GM12865 (cell line): ENCODE results near the gene RAB20.

Experiments
- DNase-seq: peaks from one replicate; pipeline ENCODE4 v3.0.0; 2010; ENCODE audit warnings: low read depth
- H3K4me3 ChIP-seq: 2 replicates; pipeline ENCODE4 v1.5.1; 2011; ENCODE audit warnings: mild to moderate bottlenecking, low read depth, low read length, control low read depth
- TF ChIP-seq, protein P1 (sequence below): IDR thresholded peaks from 2 replicates; pipeline ENCODE4 v1.5.1; 2011; ENCODE audit warnings: low read length, control low read depth, low read depth, inconsistent platforms; ENCODE audit not compliant: insufficient read depth; ENCODE audit errors: missing control alignments

The RAB20 gene

DNA sequence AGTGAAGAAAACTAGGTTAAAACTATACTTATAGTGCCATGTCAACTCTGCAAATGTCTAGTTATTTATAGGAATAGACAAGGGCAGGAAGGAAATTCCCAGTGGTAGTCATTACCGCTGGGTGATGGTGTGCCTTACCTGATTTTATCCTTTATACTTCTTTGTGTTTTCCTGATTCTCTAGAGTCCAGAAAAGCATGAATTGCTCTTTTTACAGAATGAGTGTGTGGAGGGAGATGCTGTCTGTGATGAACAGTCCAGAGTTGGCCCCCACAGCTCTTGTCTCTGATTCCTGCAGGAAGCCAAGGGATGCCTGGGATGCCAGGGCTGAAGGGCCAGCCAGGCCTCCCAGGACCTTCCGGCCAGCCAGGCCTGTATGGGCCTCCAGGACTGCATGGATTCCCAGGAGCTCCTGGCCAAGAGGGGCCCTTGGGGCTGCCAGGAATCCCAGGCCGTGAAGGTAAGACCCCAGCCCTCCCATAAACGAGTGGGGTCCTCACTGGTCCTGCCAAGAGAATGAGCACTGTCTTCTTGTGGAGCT is 83.7 kb downstream of the RAB20 start:
- TF ChIP-seq, protein P1, sequence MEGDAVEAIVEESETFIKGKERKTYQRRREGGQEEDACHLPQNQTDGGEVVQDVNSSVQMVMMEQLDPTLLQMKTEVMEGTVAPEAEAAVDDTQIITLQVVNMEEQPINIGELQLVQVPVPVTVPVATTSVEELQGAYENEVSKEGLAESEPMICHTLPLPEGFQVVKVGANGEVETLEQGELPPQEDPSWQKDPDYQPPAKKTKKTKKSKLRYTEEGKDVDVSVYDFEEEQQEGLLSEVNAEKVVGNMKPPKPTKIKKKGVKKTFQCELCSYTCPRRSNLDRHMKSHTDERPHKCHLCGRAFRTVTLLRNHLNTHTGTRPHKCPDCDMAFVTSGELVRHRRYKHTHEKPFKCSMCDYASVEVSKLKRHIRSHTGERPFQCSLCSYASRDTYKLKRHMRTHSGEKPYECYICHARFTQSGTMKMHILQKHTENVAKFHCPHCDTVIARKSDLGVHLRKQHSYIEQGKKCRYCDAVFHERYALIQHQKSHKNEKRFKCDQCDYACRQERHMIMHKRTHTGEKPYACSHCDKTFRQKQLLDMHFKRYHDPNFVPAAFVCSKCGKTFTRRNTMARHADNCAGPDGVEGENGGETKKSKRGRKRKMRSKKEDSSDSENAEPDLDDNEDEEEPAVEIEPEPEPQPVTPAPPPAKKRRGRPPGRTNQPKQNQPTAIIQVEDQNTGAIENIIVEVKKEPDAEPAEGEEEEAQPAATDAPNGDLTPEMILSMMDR, result no peak
- DNase-seq, result no peak
- no peak overlapping the region for H3K4me3 ChIP-seq

DNA sequence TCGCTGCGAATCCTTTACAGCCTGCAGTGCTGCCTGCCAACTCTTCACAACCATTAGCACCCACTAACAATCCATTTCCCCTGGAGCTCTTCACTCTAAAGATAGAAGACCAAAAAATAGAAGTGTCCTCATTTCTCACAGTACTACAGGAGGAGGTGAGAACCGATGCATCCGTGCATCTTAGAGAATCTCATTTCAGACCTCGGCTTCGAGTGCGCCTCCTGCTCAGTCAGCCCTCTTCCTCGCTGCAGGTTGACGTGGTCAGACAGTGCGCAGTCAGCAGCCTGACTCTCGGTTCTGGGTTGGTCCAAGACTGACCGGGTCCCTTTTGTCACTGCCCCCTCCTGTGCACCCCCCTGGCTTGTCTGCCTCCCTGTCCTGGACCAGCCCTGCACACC is 85.3 kb downstream of the RAB20 start:
- DNase-seq, result no peak
- TF ChIP-seq, protein P1, result no peak
- H3K4me3 ChIP-seq, result no peak overlapping the region

DNA sequence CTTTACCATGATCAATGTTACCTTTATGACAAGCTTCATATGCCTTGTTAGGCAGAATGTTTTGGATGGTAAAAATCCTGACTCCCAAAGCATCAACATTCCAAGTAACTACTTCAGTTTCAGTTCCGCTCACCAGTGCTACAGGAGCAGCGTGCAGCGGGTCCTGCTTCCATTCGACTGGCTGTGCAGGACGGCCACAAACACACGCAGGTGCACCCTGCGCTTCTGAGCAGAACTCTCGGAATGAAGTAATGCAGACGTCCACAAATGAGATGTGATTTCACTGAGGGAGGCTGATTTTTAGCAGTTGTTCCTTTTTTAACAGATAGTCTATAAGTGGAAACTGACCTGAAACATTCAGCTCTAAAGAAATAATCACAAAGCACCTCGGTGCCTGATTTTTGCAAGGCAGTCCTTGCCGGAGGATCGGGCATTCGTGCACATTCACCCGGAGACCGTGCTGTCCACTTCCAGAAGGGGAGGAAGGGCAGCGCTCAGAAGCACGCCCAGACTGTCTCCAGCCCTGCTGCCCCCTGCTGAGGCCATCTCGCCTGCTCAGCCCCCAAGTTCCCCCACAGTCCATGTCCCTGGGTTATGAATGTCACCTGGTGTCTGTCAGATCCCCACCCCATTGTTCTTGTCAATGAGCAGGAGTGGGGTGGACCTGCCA is 85.8 kb downstream of the RAB20 start:
- no peak overlapping the region for H3K4me3 ChIP-seq
- TF ChIP-seq, protein P1, result no peak
- DNase-seq, result no peak

DNA sequence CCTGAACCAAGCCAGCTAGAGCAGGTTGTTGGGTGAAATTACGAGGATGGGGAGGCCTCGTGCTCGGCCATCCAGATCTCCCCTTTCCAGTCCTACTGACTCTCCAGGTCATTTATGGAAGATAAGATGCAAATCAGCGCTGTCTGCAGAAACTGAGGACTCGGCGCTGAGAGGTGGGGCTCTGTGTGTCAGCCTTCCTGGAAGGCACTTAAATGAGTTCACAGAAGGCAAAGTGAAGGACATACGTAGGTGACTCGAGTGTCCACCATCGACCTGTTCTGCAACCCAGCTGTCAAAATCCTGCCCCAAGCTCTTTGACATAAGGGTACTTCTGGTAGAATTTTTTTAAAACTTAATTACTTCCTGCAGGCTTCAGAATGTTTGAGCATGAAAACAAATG is 86.4 kb downstream of the RAB20 start:
- TF ChIP-seq, protein P1, result no peak

DNA sequence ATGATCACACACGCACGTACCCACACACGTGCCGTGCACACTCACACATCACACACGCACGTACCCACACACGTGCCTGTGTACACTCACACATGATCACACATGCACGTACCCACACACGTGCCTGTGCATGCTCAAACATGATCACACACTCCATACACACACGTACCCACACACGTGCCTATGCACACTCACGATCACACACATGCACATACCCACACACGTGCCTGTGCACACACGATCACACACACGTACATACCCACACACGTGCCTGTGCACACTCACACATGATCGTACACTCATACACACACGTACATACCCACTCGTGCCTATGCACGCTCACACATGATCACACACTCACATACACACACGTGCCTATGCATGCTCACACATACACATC is 86.8 kb downstream of the RAB20 start:
- no peak overlapping the region for H3K4me3 ChIP-seq
- DNase-seq, result no peak
- TF ChIP-seq, protein P1, result no peak

More for the DNA sequence above, 86.4 kb downstream of the RAB20 start:
- DNase-seq, result no peak
- no peak overlapping the region for H3K4me3 ChIP-seq
